Measurements from ENCODE around the gene KCNJ4.

KCNJ4 gene

GRCh38 chr22:38455076-38455529 lies at the start of gene KCNJ4:
KCNJ4 (minus strand) TSS chr22:38455199; CDS start chr22:38428132, 27,067 bp downstream.
- no peak for DNase-seq

GRCh38 chr22:38503021-38503420 lies 48.0 kb upstream of the KCNJ4 start:
- no peak for DNase-seq

GRCh38 chr22:38501797-38502672 lies 47.0 kb upstream of the KCNJ4 start:
- no peak for DNase-seq

GRCh38 chr22:38497869-38498268 lies 42.9 kb upstream of the KCNJ4 start:
- DNase-seq: no peak

- no peak for DNase-seq
These were observed 39.9 kb upstream of the KCNJ4 start for GRCh38 chr22:38494939-38495338.

GRCh38 chr22:38494498-38494897 lies 39.5 kb upstream of the KCNJ4 start:
- DNase-seq: no peak

GRCh38 chr22:38491707-38492348 lies 36.8 kb upstream of the KCNJ4 start:
- DNase-seq: no peak

- no peak for DNase-seq
These were observed 35.9 kb upstream of the KCNJ4 start for GRCh38 chr22:38490915-38491314.

- peak in 1 of 6 experiments; percentile 34 for DNase-seq
These were observed 35.5 kb upstream of the KCNJ4 start for GRCh38 chr22:38490475-38490874.

- no peak for DNase-seq
These were observed 34.7 kb upstream of the KCNJ4 start for GRCh38 chr22:38489561-38490145.

GRCh38 chr22:38489142-38489541 lies 34.1 kb upstream of the KCNJ4 start:
- DNase-seq: no peak

GRCh38 chr22:38487946-38488345 lies 32.9 kb upstream of the KCNJ4 start:
- no peak for DNase-seq

- DNase-seq: no peak
These were observed 30.8 kb upstream of the KCNJ4 start for GRCh38 chr22:38485783-38486182.

- DNase-seq: no peak
These were observed 29.2 kb upstream of the KCNJ4 start for GRCh38 chr22:38484244-38484643.

GRCh38 chr22:38482662-38483308 lies 27.8 kb upstream of the KCNJ4 start:
- no peak for DNase-seq

- no peak for DNase-seq
These were observed 26.9 kb upstream of the KCNJ4 start for GRCh38 chr22:38481871-38482332.

- DNase-seq: no peak
These were observed 26.3 kb upstream of the KCNJ4 start for GRCh38 chr22:38481162-38481870.

- DNase-seq: no peak
These were observed 24.3 kb upstream of the KCNJ4 start for GRCh38 chr22:38479096-38479837.

- no peak for DNase-seq
These were observed 22.6 kb upstream of the KCNJ4 start for GRCh38 chr22:38477585-38477984.

- no peak for DNase-seq
These were observed 19.1 kb upstream of the KCNJ4 start for GRCh38 chr22:38474003-38474607.

GRCh38 chr22:38471237-38471636 lies 16.2 kb upstream of the KCNJ4 start:
- no peak for DNase-seq
